RKO (cell line): Measurements from ENCODE around the gene CLDN16.

Experiments
- DNase-seq: peaks from one replicate; pipeline ENCODE4 v3.0.0-alpha.2; 2016; ENCODE audit warnings: low spot score

CLDN16 gene

DNA sequence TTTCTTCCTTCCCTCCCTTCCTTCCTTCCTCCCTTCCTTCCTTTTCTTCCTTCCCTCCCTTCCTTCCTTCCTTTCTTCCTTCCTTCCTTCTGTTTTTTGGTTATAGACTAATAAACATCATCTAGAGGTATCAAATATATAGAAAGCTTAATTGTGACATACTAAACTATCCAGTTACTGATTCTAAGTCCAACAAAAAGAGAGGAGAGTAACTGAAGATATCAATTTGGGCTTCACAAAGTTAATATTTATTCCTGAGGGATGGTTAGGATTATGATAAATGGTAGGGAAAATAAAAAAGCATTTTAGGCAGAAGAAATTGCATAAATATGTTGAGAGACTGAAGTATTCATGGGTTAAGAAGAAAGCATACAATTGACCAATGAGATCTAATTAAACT, 7.8 kb upstream of the CLDN16 start:
- no peak for DNase-seq

DNA sequence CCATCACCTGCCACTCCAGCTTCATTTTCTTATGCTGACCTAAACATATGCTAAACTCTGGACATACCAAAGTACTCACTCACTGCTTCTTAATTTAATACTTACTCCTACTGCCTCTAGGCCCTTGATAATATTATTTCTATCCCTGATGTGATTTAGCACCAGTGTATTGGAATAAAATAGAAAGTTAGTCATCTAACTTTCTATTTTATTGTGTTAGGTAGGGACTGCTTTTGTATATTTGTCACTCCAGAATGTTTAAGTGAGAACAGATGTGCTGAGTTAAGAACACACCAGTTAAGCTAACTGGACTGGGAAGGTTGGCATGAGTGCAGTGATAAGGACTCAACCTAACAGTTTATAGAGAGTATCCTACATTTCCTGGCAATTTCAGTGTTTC, 6.5 kb upstream of the CLDN16 start:
- DNase-seq: no peak

DNA sequence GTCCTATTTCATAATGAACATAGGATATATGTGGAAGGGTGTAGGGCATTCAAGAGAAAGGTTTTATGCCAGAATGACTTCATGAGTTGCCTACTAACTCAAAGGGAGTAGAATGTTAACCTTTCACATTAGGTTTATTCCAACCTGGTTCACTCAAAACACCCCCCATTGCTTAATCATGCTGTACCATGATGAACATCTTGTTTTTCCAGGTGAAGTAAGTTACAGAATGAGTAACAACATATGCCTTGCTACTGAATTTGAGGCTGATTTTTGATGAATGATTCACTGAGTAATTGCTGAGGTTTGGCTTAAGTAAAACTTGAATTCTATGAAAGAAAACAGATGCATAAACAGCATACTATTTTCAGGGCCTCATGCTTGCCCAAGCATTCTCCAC, 5.9 kb upstream of the CLDN16 start:
- DNase-seq: no peak

DNA sequence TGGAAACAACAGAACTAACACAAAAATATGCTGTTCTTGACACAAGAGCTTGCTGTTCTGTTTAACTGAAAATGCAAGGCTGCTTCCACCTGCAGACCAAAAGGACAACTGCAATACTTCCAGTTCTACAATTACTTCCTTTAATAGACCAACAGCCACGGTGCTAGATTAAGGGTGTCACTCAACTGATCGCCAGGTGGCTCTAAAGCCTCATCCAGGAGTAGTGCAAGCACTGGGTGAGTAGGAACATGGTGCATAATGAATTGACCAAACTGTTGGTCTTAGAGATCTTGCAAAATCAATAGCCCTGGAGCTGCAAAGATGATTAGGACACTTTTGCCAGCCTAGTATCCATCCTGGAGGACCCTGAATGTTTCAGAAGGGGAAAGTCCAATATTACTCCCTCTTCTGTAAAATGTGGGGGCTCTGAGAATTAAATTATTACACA, 3.6 kb upstream of the CLDN16 start:
- DNase-seq: peak; percentile 61

DNA sequence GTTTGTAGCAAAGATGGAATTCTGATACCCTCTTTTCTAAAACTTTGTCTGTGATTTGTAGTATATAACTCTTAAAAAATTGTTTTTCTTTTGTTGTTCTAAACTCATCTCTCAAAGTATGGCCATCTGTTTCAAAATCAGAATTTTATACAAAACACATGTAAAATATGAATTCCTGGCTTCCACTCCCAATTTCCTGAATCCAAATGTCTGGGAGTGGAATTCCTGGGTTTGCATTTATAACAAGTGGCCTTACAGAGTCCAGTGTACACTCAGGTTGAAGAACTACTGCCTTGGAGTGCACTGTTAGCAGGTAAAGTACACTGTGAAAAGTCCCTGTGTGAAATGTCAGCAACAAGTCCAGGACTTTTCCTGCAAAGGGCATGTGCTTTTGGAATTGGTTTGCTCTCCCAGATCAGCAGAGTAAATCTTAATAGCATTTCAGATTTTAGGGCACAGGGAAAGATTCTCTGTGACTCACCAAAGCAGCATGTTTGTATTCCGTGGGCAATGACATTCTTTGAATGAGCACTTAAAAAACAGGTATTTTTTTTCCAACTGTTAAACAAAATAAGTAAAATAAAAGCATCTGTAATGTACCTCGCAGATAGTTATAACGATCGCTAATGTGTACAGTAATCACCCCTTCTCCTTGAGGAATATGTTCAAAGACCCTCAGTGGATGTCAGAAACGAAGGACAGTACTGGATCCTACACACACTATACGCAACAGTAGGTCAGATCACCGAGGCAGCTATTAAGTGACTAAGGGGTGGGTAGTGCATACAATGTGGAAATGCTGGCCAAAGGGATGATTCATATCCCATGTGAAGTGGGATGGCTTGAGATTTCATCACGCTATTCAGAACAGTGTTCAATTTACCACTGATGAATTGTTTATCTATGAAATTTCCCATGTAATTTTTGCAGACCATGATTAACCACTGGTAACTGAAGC, 2.0 kb upstream of the CLDN16 start:
- DNase-seq: peak; percentile 81

DNA sequence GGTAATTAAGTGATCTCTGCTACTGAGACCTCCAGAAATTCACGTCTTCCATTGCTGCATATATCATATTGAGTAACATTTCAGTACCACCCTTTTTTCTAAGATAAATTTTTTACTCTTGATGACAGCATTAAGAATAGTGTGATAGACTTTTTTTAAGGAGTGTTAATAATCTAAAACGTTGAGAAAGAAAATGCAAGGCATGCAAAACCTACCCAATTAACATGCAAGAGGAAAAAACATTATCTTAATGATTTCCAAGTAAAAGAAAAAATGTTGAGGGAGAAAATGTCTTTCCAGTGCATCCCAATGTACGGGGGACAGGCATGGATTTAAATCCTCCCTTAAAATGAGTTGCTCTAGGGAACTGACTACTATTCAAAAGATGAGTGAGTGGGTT, 740 bp downstream of the CLDN16 start:
- no peak for DNase-seq

DNA sequence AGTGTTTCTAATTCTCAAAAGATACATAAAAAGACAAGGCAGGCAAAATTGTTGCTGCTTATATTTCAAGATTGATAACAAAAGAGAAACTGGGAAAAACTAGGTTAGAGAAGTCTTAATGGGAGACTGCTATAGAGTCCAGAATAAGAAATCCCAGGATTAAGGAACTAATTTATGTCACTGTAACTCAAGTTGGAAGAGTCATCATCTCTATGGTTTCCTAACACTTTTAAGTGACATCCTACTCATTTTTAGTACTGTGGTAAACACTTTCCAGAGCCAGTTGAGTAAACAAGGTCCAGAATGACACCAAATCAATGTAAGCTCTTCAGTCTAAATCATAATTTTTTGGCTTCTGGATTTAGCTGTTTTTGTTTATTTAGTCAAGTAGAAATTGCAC, 8.0 kb downstream of the CLDN16 start:
- no peak for DNase-seq

DNA sequence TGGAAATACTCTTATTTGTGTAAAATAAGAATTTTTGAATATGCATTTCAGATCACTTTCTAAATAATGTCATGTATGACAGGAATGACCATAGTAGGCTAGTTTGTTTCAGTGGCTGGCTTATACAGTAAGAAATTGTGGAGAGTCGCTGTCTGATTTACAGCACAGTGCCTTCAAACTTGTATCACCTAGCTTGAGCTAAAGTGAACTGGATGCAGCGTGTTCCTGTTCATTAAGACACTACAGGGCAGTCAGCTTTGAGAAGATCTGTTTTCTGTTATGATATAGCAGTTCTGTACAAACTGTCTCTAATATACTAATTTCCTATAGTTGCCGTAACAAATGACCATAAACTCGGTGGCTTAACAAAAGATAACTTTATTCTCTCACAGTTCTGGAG, 9.9 kb downstream of the CLDN16 start:
- DNase-seq: no peak

DNA sequence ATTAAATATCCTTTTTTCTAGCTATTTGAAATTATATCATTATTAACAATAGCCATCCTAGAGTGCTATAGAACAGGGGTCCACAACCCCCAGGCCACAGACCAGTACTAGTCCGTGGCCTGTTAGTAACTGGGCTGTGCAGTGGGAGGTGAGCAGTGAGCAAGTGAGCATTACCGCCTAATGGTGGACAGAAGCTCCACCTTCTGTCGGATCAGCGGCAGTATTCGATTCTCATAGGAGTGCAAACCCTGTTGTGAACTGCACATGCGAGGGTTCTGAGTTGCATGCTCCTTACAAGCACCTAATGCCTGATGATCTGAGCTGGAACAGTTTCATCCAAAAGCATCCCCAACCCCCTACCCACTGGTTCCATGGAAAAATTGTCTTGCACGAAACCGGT, 11.7 kb downstream of the CLDN16 start:
- no peak for DNase-seq

DNA sequence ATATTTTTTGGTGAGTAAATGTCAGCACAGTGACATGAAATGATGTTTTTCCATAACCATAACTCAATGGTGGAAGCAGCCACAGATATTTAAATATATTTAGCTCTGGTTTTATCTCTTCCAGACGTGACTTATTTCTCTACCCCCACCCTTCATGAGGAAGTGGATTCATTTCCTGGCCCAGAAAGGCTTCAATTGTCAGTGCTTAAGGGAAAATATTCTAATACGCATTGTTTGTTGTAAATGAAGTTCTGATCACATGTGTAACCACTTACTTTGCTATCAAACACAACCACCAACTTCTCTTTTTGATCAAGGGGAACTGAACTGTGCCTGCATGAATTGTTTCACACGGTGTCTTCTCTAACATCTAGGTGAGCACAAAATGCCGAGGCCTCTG, 14.0 kb downstream of the CLDN16 start:
- no peak for DNase-seq

DNA sequence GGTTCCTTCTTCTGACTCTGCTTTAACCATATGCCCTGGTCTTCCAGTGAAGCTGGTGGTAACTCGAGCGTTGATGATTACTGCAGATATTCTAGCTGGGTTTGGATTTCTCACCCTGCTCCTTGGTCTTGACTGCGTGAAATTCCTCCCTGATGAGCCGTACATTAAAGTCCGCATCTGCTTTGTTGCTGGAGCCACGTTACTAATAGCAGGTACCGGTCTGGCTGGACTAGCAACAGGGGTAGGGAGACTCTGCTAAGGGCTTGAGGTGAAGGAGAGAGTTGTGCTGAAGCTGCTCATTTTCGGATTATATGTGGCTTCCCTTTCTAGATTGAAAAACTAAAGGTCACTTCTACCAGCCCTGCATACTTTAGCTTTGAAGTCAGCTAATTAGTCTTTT, 16.8 kb downstream of the CLDN16 start:
- no peak for DNase-seq

DNA sequence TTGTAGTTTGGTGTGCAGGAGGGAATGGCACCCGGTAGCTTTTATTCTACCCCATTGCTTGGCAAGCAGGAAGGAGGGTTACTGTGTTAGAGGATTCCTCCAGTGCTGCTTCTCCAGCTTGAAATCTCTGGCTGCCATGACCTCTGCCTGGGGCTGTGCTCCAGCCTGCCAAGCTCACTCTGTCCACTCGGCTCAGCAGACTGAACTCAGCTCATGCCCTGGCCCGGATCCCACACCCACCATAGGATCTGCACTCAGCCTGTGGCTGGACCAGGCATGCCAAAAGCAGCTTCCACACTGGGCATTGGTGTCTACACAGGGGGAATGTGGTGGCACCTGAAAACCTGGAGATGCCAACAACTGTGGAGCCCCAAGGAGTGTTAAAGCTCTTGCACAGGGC, 26.3 kb downstream of the CLDN16 start:
- DNase-seq: no peak

DNA sequence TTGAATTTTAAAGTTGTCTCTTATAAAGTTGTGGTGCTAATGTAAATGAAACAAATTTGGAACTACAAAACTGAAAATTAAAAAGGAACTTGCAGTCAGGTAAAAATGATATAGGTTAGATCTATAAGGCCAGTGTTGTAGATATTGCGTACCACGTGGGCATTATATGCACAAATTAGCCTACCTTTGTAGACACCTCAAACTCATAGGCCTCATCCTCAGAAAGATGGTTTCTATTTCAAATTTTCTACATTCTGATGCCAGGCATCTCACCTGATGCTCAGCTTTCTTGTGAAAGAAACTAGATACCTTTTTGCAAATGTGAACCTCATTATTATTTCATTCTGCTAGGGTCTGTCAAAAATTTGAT, 36.1 kb downstream of the CLDN16 start:
- DNase-seq: no peak

DNA sequence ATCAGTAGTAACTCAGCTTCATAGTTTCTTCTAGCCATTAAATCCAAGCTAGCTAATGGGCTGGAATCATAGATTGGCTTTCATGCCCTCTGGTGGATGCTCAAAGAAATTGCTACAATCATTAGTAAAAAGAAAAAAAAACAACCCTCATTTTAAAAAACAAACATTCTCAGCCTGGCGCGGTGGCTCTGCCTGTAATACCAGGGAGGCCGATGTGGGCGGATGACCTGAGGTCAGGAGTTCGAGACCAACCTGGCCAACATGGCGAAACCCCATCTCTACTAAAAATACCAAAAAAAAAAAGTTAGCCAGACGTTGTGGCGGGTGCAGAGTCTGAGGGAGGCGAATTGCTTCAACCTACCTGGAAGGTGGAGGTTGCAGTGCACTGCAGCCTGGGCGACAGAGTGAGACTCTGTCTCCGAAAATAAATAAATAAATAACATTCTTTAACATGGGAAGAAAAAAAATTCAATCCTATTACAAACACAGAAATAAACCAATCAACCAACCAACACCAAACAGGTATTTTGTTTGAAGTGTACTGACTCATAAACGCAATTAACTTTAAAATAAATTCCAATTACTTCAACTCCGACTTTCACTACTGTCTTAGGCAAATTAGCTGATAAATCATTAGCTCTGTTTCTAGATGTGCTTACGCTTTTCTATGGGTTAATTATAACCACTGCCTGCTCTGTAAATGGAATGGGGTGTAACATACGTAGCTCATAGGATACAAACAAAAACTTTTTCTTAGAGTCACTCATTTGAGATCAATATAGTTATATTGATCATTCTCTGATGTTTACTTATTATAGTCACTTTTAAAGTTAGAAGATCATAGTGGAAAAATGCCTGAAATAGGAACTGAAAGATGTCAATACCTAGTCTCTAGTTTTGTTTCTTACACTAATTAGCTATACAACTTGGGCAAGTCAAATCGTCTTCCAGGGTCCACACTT, 36.8 kb downstream of the CLDN16 start:
- DNase-seq: peak; percentile 84

DNA sequence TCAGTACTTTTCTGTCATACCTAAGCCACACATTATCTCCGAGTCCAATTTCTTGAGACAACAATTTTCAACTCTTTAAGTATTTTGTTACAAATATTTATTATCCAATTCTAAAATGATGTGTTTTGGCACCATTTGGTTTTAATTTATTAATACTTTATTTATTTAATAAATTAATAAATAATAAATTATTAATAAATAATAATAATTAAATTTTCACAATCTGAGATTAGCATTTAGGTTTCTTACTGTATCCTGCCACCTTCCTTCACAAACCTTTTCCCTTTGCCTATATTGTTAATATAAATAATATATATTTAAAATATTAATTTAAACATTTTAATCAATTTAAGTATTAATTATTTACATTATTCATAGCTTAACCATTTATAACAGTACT, 37.9 kb downstream of the CLDN16 start:
- DNase-seq: no peak

DNA sequence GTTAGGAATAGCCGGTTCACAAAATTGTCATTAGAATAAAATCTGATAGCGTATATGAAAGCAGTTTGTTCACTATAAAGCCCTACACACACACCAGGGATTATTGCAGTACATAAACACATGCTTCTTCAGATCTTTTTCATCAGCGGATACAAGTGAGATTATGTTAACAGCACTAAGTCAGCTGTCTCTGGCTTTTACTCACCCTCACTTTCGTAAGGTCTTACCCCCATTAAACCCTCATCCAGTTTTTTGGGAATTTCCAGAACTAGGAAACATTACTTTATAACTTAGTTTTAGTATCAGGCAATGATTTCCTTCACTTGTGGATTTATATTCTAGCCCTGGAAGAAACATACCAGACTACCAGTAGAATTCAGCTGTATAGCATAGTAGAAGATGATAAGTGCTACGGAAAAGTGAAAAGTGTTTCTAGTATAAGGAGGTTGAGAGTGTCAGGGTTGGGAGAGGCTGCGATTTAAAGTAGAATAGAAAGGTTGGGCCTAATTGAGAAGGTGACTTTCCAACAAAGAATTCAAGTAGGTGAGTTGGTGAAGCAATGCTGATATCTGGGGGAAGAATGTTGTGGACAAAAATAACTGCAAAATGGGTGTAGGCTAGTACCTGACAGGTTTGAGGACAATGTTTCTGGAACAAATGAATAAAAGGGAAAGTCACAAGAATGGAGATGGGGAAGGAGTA, 39.0 kb downstream of the CLDN16 start:
- DNase-seq: no peak

DNA sequence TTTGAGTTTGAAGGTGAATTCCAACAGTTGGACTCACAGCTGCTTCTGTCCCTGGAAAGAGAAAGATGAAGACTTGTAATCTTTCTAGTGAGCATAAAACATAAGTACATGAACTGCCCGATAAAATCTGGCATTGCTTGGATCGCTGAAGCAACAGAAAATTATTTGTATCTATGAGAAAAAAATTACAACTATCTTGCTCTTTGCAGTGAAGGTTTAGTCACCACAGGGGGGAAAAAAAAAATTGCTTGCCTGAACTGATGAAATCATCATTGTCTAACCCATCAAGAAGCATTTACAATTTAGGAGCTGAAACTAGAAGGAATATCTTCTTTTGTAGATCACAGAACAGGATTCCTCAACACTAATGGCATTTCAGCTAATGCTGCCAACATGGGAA, 41.7 kb downstream of the CLDN16 start:
- no peak for DNase-seq

DNA sequence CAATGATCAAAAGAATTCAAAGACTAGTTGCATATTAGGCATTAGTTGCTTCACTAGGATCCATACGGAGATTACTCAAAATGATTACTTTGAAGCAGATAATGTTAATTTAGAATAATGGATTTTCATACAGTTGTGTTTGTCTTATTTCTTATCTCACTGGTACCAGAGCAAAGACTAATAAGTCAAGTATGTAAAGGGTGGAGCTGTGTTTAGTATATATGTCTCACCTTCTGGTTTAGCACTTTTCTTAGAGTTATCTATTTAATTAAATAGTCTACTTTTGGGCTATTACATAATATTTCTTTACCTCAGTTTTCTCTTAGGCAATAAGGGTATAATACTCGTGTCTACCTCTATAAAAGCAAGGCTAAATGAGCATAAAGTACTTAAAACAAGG, 42.9 kb downstream of the CLDN16 start:
- no peak for DNase-seq

DNA sequence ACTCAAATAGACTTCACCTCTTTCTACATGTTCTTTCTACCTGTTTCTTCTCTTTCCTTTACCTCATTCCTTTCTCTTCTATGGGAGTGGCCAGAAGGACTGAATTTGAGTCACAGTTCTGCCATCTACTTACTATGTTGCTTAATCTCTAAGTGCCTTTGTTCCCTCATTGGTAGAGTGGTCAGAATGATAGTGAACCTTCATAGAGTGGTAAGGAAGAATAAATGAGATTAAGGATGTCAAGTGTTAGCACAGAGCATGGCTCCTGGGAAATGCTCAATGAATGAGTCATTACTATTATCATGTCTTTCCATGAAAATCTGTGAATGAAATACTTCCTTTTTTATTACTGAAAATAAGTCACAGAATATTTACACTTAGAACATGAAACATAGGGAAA, 44.3 kb downstream of the CLDN16 start:
- no peak for DNase-seq

DNA sequence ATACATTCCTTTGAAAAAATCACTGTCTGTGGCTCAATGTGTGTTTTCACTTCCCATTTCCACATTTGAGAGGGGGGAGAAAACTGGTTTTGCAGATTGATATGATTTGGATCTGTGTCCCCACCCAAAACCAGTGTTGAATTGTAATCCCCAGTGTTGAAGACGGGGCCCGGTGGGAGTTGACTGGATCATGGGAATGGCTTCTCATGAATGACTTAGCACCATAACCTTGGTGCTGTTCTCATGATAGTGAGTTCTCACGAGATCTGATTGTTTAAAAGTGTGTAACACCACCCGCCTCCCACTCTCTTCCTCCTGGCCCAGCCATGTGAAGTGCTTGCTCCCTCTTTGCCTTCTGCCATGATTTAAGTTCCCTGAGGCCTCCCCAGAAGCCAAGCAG, 45.7 kb downstream of the CLDN16 start:
- no peak for DNase-seq

DNA sequence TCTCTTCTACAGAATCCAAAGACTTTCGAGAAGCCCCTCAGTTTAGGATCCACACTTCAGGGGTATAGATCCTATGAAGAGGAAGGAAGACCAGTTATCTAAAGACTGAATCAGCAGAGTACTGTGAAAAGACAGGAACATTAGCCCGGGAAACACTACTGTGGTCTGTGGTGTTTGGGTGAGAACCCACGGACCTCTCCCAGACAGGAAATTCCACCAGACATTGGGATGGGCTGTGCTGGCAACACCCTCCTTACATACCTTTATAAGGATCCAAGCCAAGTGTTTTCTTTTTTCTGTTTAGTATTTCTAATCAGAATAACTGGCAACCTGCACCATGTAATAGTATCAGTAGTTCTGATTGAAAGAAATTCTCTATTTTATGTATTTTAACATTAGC, 47.7 kb downstream of the CLDN16 start:
- no peak for DNase-seq

DNA sequence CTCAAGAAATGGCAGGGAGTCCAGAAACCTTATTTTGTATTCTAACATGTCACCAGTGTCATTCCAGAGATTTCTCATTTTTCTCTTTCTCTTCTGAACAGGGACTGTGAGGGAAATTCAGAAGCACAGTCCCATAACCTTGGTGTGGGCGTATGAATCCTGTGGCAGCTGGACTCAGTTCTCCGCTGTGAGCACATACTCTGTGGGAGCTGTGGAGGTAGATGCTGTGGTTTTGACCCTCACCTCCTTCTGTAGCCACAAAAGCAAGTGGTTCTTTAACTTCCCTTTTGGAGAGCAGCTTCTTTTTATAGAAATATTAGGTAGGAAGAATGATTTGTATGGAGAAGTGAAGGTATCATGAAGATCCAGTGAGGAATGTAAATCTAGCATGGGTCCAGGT, 48.4 kb downstream of the CLDN16 start:
- DNase-seq: no peak
